ENCODE measurements around the gene CEP350. TPM values are rescaled to one million over a fixed set of nuclear protein-coding genes. Genes with fewer than 3 reads are reported as not detected.

The CEP350 gene
- 10 to 100 TPM; 22.1 to 26.7 (median 25.2) TPM for total RNA-seq (2021; fragmentation: NEBNext Ultra II Directional; extraction: Animal tissue kit (Norgen Biotek cat#: 25700))
- long read RNA-seq, partial matches to known transcripts, result 8 of 13 reads
- long read RNA-seq, other reads (novel, unspliced or antisense), result 5 of 13 reads

- Mint-ChIP-seq H3K27me3 (ENCODE audit: insufficient read depth) (no peaks in the 10 kb centered on the region; the same call in none of the 2 replicates), H3K4me1 (ENCODE audit: low read depth) (peaks cover 35% of the 10 kb centered on the region), H3K36me3 (ENCODE audit: low read depth) (no peaks in the 10 kb centered on the region), H3K4me3 (peak within 1 kb of the TSS; percentile 89), H3K27ac (peak within 1 kb of the TSS; percentile 89), H3K9me3 (no peaks in the 10 kb centered on the region)
- TF ChIP-seq, protein P1, sequence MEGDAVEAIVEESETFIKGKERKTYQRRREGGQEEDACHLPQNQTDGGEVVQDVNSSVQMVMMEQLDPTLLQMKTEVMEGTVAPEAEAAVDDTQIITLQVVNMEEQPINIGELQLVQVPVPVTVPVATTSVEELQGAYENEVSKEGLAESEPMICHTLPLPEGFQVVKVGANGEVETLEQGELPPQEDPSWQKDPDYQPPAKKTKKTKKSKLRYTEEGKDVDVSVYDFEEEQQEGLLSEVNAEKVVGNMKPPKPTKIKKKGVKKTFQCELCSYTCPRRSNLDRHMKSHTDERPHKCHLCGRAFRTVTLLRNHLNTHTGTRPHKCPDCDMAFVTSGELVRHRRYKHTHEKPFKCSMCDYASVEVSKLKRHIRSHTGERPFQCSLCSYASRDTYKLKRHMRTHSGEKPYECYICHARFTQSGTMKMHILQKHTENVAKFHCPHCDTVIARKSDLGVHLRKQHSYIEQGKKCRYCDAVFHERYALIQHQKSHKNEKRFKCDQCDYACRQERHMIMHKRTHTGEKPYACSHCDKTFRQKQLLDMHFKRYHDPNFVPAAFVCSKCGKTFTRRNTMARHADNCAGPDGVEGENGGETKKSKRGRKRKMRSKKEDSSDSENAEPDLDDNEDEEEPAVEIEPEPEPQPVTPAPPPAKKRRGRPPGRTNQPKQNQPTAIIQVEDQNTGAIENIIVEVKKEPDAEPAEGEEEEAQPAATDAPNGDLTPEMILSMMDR (IDR thresholded peaks at IDR 0.05), result no peak
- peak; percentile 100 for DNase-seq
These were observed at the start of gene CEP350 for GRCh38 chr1:179954493-179955286. Gene CEP350, plus strand, starts transcription at chr1:179954810. Its CDS starts 31,372 bp downstream, at chr1:179986182.

GRCh38 chr1:179910934-179911333 lies 43.7 kb upstream of the CEP350 start:
- Mint-ChIP-seq H3K4me3 (no peak overlapping the region), H3K36me3 (ENCODE audit: low read depth) (peaks cover 14% of the 10 kb centered on the region), H3K27ac (no peak overlapping the region), H3K9me3 (no peaks in the 10 kb centered on the region), H3K27me3 (ENCODE audit: insufficient read depth) (no peaks in the 10 kb centered on the region; the same call in 1 of the 2 replicates), H3K4me1 (ENCODE audit: low read depth) (no peaks in the 10 kb centered on the region)
- no peak for DNase-seq
- TF ChIP-seq, protein P1 (IDR thresholded peaks at IDR 0.05), result no peak

GRCh38 chr1:179911812-179912211 lies 42.8 kb upstream of the CEP350 start:
- H3K27ac Mint-ChIP-seq, result no peak overlapping the region
- H3K4me1 Mint-ChIP-seq (ENCODE audit: low read depth), result no peaks in the 10 kb centered on the region
- DNase-seq, result no peak
- H3K4me3 Mint-ChIP-seq, result no peak overlapping the region
- no peaks in the 10 kb centered on the region for H3K9me3 Mint-ChIP-seq
- TF ChIP-seq, protein P1 (IDR thresholded peaks at IDR 0.05), result no peak
- peaks cover 14% of the 10 kb centered on the region for H3K36me3 Mint-ChIP-seq (ENCODE audit: low read depth)
- H3K27me3 Mint-ChIP-seq (ENCODE audit: insufficient read depth), result no peaks in the 10 kb centered on the region; the same call in 1 of the 2 replicates

DNA sequence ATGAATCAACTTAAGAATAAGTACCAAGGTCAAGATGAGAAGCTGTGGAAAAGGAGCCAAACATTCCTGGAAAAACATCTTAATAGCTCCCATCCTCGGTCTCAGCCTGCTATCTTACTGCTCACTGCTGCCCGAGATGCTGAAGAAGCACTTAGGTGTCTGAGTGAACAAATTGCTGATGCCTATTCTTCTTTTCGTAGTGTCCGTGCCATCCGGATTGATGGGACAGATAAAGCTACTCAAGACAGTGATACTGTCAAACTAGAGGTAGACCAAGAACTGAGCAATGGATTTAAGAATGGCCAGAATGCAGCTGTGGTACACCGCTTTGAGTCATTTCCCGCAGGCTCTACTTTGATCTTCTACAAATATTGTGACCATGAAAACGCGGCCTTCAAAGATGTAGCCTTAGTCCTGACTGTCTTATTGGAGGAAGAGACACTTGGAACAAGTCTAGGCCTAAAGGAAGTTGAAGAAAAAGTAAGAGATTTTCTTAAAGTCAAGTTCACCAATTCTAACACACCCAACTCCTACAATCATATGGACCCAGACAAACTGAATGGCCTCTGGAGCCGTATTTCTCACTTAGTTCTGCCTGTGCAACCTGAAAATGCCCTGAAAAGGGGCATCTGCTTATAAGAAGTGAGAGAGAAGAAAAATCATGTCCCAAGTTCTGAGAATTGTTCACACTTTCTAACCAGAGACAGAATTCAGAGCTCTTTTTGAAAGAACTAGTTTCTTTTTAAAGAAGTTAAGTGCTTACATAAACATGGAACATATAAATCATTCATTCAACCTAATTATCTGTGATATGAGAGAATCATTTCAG lies 36.8 kb upstream of the CEP350 start:
- peaks cover 18% of the 10 kb centered on the region for H3K4me1 Mint-ChIP-seq (ENCODE audit: low read depth)
- no peak overlapping the region for H3K27ac Mint-ChIP-seq
- TF ChIP-seq, protein P1 (IDR thresholded peaks at IDR 0.05), result no peak
- no peak overlapping the region for H3K4me3 Mint-ChIP-seq
- H3K36me3 Mint-ChIP-seq (ENCODE audit: low read depth), result peaks cover 21% of the 10 kb centered on the region
- no peak for DNase-seq
- no peaks in the 10 kb centered on the region; the same call in 1 of the 2 replicates for H3K27me3 Mint-ChIP-seq (ENCODE audit: insufficient read depth)
- no peaks in the 10 kb centered on the region for H3K9me3 Mint-ChIP-seq

GRCh38 chr1:179921472-179921871 lies 33.1 kb upstream of the CEP350 start:
- Mint-ChIP-seq H3K4me3 (no peak overlapping the region), H3K4me1 (ENCODE audit: low read depth) (peaks cover 23% of the 10 kb centered on the region), H3K9me3 (no peaks in the 10 kb centered on the region), H3K27ac (peak overlapping the region; percentile 2; the same call in 1 of the 2 replicates), H3K36me3 (ENCODE audit: low read depth) (peaks cover 22% of the 10 kb centered on the region), H3K27me3 (ENCODE audit: insufficient read depth) (no peaks in the 10 kb centered on the region; the same call in 1 of the 2 replicates)
- TF ChIP-seq, protein P1 (IDR thresholded peaks at IDR 0.05), result no peak
- no peak for DNase-seq

Data from HFFc6 (cell line).